Central memory CD4-positive, alpha-beta T cell (primary cell): Measurements from ENCODE around the gene SORCS2.
"Not testable (repeated sequence)": the region's sequence is repeated elsewhere in the genome, so short reads cannot be mapped to it uniquely, and the experiment has no call there.

ENCODE experiments used
- DNase-seq: peaks from one replicate; pipeline ENCODE4 v3.0.0; 2022

Gene SORCS2

GRCh38 chr4:7575426-7575825, 383.1 kb downstream of the SORCS2 start:
- DNase-seq, result no peak

- not testable (repeated sequence) for DNase-seq
These were observed 385.2 kb downstream of the SORCS2 start for GRCh38 chr4:7577361-7578039.

- DNase-seq, result no peak
These were observed 389.1 kb downstream of the SORCS2 start for GRCh38 chr4:7581477-7581876.

- no peak for DNase-seq
These were observed 390.2 kb downstream of the SORCS2 start for GRCh38 chr4:7582313-7583097.

- no peak for DNase-seq
These were observed 391.8 kb downstream of the SORCS2 start for GRCh38 chr4:7584098-7584497.

GRCh38 chr4:7584606-7585159, 392.3 kb downstream of the SORCS2 start:
- no peak for DNase-seq

GRCh38 chr4:7585768-7586167, 393.4 kb downstream of the SORCS2 start:
- no peak for DNase-seq

GRCh38 chr4:7587433-7588405, 395.4 kb downstream of the SORCS2 start:
- DNase-seq, result no peak

GRCh38 chr4:7590189-7590588, 397.9 kb downstream of the SORCS2 start:
- DNase-seq, result no peak

GRCh38 chr4:7590899-7591298, 398.6 kb downstream of the SORCS2 start:
- DNase-seq, result no peak

- no peak for DNase-seq
These were observed 399.2 kb downstream of the SORCS2 start for GRCh38 chr4:7591409-7592053.

GRCh38 chr4:7593646-7594412, 401.5 kb downstream of the SORCS2 start:
- DNase-seq, result no peak

GRCh38 chr4:7595934-7596461, 403.7 kb downstream of the SORCS2 start:
- DNase-seq, result no peak

- DNase-seq, result no peak
These were observed 404.7 kb downstream of the SORCS2 start for GRCh38 chr4:7596918-7597606.

GRCh38 chr4:7598939-7599790, 406.8 kb downstream of the SORCS2 start:
- DNase-seq, result no peak

GRCh38 chr4:7600247-7600646, 407.9 kb downstream of the SORCS2 start:
- no peak for DNase-seq

GRCh38 chr4:7602166-7602565, 409.8 kb downstream of the SORCS2 start:
- DNase-seq, result not testable (repeated sequence)

- DNase-seq, result no peak
These were observed 415.0 kb downstream of the SORCS2 start for GRCh38 chr4:7607156-7607910.

GRCh38 chr4:7608046-7608445, 415.7 kb downstream of the SORCS2 start:
- no peak for DNase-seq
